ENCODE data around the gene PCYT1B.

PCYT1B gene

GRCh38 chrX:24646006-24646405 lies 1.1 kb downstream of the PCYT1B start:
- Histone ChIP-seq H3K27ac (no peak overlapping the region), H3K4me3 (IDR thresholded peaks at IDR 0.05; ENCODE audit: insufficient read depth, low read depth, low read length) (no peak overlapping the region), H3K36me3 (ENCODE audit: insufficient read depth) (no peaks in the 10 kb centered on the region), H3K27me3 (ENCODE audit: insufficient read depth, low read depth) (no peaks in the 10 kb centered on the region), H2AFZ (ENCODE audit: low read depth) (no peak overlapping the region), H3K79me2 (ENCODE audit: insufficient read depth, low read depth) (no peaks in the 10 kb centered on the region), H3K4me2 (no peak overlapping the region), H3K4me1 (ENCODE audit: low read depth, poor library complexity, severe bottlenecking) (no peaks in the 10 kb centered on the region), H4K20me1 (ENCODE audit: insufficient read depth) (no peaks in the 10 kb centered on the region), H3K9ac (no peak overlapping the region)
- TF ChIP-seq, protein P1, sequence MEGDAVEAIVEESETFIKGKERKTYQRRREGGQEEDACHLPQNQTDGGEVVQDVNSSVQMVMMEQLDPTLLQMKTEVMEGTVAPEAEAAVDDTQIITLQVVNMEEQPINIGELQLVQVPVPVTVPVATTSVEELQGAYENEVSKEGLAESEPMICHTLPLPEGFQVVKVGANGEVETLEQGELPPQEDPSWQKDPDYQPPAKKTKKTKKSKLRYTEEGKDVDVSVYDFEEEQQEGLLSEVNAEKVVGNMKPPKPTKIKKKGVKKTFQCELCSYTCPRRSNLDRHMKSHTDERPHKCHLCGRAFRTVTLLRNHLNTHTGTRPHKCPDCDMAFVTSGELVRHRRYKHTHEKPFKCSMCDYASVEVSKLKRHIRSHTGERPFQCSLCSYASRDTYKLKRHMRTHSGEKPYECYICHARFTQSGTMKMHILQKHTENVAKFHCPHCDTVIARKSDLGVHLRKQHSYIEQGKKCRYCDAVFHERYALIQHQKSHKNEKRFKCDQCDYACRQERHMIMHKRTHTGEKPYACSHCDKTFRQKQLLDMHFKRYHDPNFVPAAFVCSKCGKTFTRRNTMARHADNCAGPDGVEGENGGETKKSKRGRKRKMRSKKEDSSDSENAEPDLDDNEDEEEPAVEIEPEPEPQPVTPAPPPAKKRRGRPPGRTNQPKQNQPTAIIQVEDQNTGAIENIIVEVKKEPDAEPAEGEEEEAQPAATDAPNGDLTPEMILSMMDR (conservative IDR thresholded peaks at IDR 0.05; ENCODE audit: low read depth, low read length): no peak

DNA sequence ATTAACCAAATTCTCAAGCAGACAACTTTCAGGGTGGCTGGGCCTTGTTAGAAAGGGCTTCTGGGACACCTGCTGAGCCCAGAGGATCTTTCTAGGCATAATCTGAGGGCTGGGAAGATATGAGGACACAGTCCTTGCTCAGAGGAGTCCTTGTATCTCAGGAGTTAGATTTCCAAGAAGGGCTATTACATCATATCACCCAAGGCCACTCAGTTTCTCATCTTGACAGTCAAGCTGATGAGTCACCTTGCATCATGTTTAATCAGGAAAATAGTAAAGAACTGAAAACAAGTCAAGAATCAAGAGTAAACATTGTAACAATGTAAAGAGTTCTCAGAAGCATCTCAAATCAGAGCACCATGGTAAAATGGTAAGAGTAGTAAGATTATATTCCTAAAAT lies 4.0 kb downstream of the PCYT1B start:
- Histone ChIP-seq H2AFZ (ENCODE audit: low read depth) (no peak overlapping the region), H4K20me1 (ENCODE audit: insufficient read depth) (no peaks in the 10 kb centered on the region), H3K27me3 (ENCODE audit: insufficient read depth, low read depth) (no peaks in the 10 kb centered on the region), H3K9ac (no peak overlapping the region), H3K27ac (no peak overlapping the region), H3K36me3 (ENCODE audit: insufficient read depth) (no peaks in the 10 kb centered on the region), H3K4me2 (no peak overlapping the region), H3K4me3 (IDR thresholded peaks at IDR 0.05; ENCODE audit: insufficient read depth, low read depth, low read length) (no peak overlapping the region), H3K79me2 (ENCODE audit: insufficient read depth, low read depth) (no peaks in the 10 kb centered on the region), H3K4me1 (ENCODE audit: low read depth, poor library complexity, severe bottlenecking) (no peaks in the 10 kb centered on the region)
- TF ChIP-seq, protein P1 (conservative IDR thresholded peaks at IDR 0.05; ENCODE audit: low read depth, low read length): no peak

GRCh38 chrX:24629701-24630100 lies 17.4 kb downstream of the PCYT1B start:
- Histone ChIP-seq H3K79me2 (ENCODE audit: insufficient read depth, low read depth) (no peaks in the 10 kb centered on the region), H3K4me3 (IDR thresholded peaks at IDR 0.05; ENCODE audit: insufficient read depth, low read depth, low read length) (no peak overlapping the region), H3K36me3 (ENCODE audit: insufficient read depth) (no peaks in the 10 kb centered on the region), H4K20me1 (ENCODE audit: insufficient read depth) (no peaks in the 10 kb centered on the region), H3K4me2 (no peak overlapping the region), H3K27me3 (ENCODE audit: insufficient read depth, low read depth) (no peaks in the 10 kb centered on the region), H3K27ac (no peak overlapping the region), H3K4me1 (ENCODE audit: low read depth, poor library complexity, severe bottlenecking) (no peaks in the 10 kb centered on the region), H2AFZ (ENCODE audit: low read depth) (no peak overlapping the region), H3K9ac (no peak overlapping the region)
- TF ChIP-seq, protein P1 (conservative IDR thresholded peaks at IDR 0.05; ENCODE audit: low read depth, low read length): no peak

DNA sequence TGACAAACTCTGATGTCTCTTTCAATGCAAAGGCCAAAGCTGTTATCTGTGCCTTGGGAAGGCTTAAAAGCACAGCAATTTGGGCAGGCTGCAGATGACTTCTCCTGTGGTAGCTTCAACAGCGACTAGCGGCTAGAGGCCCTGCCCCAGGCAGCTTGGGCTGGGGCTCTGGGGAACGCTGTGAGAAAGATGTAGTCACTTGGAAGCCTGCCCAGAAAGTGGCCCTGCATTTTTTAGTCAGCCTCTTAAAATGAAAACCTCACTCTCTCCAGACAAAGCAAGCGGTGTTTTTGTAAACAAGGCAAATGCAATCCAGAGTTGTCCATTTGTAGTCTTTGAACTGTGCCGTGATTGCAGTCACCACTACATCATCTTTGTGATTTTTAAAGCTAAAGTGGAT lies 27.5 kb downstream of the PCYT1B start:
- Histone ChIP-seq H3K27ac (no peak overlapping the region), H3K4me3 (IDR thresholded peaks at IDR 0.05; ENCODE audit: insufficient read depth, low read depth, low read length) (no peak overlapping the region), H2AFZ (ENCODE audit: low read depth) (no peak overlapping the region), H3K4me1 (ENCODE audit: low read depth, poor library complexity, severe bottlenecking) (no peaks in the 10 kb centered on the region), H3K4me2 (no peak overlapping the region), H4K20me1 (ENCODE audit: insufficient read depth) (no peaks in the 10 kb centered on the region), H3K9ac (no peak overlapping the region), H3K79me2 (ENCODE audit: insufficient read depth, low read depth) (no peaks in the 10 kb centered on the region), H3K36me3 (ENCODE audit: insufficient read depth) (no peaks in the 10 kb centered on the region), H3K27me3 (ENCODE audit: insufficient read depth, low read depth) (no peaks in the 10 kb centered on the region)
- TF ChIP-seq, protein P1 (conservative IDR thresholded peaks at IDR 0.05; ENCODE audit: low read depth, low read length): no peak

Data from KMS-11 (cell line).